ENCODE measurements around the gene PPP1R13B.

DNA sequence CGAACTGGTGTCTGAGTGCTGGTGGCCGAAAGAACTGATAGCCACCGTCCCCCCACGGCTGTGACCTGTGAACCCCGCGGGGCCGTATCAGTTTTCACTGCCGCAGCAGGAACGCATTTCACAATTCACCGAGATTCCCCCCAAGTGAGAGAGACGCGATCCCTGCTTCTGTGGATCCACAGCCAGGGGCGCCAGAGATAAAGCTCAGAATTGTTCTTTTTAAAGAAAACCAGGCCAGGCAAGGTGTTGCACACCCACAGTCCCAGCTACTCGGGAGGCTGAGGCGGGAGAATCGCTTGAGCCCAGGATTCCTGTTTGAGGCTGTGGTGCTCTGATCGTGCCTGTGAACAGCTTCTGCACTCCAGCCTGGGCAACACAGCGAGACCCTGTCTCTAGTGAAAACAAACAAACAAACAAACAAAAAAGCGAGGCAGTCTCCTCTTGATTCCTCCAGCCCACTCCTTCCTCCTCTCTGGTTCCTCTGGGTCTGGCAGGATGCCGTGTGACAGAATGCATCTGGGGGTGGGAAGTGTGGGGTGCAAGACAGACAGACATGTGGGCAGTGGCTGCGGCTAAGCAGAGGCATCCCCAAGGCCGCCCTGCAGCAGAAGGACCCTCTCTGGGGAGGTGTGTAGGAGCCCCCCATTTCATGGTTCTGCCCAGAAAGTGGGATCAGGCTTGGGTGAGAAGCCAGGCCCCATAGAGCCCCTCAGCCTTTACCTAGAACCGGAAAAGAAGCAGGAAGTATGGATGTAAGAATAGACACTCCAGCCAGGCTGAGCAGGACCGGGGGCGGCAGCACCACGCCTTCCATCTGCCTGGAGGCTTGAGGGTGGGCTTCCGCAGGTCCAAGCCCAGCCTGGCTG is 39.2 kb upstream of the PPP1R13B start:
- TF ChIP-seq, protein P1, sequence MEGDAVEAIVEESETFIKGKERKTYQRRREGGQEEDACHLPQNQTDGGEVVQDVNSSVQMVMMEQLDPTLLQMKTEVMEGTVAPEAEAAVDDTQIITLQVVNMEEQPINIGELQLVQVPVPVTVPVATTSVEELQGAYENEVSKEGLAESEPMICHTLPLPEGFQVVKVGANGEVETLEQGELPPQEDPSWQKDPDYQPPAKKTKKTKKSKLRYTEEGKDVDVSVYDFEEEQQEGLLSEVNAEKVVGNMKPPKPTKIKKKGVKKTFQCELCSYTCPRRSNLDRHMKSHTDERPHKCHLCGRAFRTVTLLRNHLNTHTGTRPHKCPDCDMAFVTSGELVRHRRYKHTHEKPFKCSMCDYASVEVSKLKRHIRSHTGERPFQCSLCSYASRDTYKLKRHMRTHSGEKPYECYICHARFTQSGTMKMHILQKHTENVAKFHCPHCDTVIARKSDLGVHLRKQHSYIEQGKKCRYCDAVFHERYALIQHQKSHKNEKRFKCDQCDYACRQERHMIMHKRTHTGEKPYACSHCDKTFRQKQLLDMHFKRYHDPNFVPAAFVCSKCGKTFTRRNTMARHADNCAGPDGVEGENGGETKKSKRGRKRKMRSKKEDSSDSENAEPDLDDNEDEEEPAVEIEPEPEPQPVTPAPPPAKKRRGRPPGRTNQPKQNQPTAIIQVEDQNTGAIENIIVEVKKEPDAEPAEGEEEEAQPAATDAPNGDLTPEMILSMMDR (IDR thresholded peaks at IDR 0.05): peak in 3 of 5 experiments; percentile 11 to 25 (median 18)
- TF ChIP-seq POLR2A (IDR thresholded peaks at IDR 0.05): no peak
- TF ChIP-seq EP300 (IDR thresholded peaks at IDR 0.05): no peak
